Measurements from ENCODE around the gene TK2.
"Not testable (repeated sequence)": the region's sequence is repeated elsewhere in the genome, so short reads cannot be mapped to it uniquely, and the experiment has no call there.

Gene TK2

GRCh38 chr16:66519482-66520373 lies 30.2 kb downstream of the TK2 start:
- no peak for DNase-seq (ENCODE audit: low read depth)

GRCh38 chr16:66517586-66518263 lies 32.2 kb downstream of the TK2 start:
- DNase-seq (ENCODE audit: low read depth), result no peak

DNA sequence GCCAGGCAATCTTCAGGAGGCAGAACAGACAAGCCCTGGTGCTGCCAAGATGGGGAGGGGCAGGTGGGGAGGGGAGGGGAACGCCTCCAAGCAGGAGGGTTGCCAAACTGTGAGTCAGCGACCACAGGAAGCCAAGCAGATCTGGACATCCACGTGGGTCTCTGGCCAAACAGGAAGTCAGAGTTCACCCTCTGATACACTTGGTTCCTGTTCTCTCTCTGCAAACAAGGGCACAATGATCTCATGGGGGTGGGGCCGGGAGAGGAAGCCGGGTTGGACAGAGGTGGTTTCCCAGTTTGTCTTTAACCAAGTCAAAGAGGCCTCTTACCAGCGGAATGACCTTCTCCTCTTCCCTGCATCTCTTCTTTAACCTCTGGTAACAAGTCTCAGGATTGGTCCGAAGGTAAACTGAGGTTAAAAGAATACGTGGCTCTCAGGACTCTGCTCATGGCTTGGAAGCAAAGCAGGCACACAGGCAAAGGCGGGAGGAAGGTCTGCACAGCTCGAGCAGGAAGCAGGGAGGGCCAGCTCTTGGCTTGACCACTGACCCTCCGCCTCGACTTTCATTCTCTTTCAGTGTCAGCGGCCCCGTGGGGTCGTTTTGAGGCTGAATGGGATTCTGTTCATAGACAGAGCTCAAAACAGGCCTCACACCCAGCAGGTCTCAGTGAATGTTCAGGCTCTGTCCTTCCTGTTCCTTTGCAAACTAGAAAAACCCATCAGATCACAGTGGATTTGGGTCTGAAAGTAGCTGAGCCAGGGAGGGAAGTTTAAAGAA lies 32.9 kb downstream of the TK2 start:
- DNase-seq (ENCODE audit: low read depth), result peak; percentile 100

- DNase-seq (ENCODE audit: low read depth), result no peak
Measured at GRCh38 chr16:66516509-66516807, 33.5 kb downstream of the TK2 start.

DNA sequence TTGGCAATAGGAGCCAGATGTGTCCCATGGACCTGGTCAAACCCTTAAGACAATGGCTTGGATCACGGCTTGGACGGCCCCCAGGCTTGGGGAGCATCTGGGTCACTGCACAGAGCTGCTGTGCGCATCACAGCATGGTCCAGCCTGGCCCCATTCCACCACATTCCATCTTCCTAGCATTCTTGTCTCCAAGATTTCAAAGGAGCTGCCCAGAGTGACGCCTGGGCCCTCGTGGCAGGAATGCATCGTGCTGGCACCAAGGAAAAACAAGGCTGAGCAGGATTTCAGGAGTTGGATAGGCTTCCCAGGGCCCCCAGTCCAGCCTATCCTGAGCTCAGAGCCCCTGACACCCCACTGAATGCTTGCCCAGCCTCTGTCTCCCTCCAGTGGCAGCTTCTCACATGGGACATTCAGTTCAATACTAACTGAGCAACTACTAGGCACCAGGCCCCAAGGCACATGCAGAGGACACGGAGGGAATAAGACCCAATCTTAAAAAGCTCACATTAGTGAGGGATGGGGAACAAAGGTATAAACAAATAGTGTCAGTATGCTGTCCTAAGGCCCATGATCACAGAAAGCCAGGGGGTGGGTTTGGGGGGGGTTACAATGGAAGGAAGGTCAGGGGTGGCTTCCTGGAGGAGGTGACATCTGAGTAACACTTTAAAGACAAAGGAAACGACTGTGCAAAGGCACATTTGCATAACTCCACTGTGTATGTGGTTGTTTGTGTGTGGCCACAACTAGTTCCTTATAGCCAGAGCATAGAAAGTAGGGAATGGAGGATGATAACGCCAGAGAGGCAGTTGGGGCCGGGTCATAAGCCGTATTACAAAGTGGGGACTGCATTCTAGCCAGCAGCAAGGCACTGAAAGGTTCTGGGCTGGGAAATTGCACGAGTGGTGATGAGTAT lies 34.1 kb downstream of the TK2 start:
- peak; percentile 73 for DNase-seq (ENCODE audit: low read depth)

DNA sequence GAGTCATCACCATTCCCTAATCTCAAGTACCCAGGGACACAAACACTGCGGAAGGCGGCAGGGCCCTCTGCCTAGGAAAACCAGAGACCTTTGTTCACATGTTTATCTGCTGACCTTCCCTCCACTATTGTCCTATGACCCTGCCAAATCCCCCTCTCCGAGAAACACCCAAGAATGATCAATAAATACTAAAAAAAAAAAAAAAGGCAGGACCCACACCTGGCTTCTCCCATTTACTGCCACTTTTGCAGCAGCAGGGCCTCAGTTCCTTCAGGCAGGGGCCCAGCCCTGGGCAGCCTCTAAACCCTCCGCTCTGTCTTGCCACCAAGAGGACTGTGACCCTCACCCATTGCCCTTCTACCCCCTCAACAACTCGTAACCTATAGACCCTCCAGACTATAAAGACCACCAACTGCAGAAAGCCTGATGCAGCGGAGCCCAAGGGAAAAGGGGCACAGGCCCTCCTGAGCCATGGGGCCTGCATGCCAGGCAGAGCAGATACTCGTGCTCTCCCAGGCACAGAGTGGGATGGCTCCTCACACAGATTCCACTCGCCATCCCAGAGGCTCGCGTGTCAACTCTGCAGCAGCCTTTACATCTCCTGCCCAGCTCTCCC lies 34.8 kb downstream of the TK2 start:
- not testable (repeated sequence) for DNase-seq (ENCODE audit: low read depth)

- not testable (repeated sequence) for DNase-seq (ENCODE audit: low read depth)
Measured at GRCh38 chr16:66514391-66514790, 35.5 kb downstream of the TK2 start.

DNA sequence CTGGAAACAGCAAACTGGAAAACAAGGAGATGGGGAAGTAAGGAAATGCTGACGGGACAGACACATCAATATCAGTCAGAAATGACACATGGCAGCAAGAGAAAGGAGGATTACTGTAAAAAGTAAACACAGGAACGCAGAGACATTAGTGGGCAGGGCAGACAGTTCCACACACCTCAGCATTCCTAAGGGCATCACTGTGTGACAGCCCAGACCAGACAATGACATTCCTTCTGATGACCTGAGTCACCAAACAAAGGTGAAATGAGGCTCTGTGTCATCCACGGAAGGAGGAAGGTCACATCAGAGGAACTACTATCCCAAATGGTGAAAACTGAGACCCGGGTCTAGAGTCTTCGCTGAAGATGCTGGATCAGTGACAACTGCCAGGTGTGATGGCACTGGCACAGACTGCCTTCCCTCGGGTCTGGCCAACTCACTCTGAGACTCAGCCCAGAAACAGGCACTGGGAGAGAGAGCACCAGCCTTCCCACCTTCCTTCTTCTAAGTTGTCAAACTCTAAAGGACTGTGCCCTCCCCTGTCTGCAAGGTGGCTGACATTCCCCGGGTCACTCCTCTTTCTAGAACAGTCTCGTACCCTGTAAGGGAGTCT lies 36.7 kb downstream of the TK2 start:
- DNase-seq (ENCODE audit: low read depth), result no peak

DNA sequence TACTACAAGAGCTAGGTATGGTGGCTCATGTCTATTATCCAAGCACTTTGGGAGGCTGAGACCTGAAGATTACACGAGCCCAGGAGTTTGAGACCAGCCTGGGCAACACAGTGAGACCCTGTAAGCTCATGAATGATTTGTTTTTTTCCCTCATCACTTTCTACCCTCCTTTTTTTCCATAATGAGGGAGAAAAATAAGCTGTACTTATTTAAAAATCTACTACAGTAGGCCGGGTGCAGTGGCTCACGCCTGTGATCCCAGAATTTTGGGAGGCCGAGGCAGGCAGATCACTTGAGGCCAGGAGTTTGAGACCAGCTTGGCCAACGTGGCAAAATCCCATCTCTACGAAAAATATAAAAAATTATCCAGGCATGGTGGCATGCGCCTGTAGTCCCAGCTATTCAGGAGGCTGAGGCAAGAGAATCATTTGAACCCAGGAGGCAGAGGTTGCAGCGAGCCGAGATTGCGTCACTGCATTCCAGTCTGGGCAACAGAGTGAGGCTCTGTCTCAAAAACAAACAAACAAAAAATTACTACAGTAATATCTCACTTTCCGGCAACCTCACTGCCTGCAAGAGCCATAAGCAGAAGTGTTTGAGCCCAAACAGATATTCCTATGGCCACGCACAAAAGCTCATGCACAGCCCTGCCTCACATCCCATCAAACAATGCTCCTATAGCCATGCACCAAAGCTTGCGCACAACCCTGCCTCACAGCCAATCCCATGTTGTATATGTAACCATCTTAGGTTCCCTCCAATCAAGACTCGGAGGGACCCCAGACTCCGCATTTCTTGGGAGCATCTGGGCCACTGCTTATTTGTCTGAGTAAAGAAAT lies 37.4 kb downstream of the TK2 start:
- DNase-seq (ENCODE audit: low read depth), result peak; percentile 73

DNA sequence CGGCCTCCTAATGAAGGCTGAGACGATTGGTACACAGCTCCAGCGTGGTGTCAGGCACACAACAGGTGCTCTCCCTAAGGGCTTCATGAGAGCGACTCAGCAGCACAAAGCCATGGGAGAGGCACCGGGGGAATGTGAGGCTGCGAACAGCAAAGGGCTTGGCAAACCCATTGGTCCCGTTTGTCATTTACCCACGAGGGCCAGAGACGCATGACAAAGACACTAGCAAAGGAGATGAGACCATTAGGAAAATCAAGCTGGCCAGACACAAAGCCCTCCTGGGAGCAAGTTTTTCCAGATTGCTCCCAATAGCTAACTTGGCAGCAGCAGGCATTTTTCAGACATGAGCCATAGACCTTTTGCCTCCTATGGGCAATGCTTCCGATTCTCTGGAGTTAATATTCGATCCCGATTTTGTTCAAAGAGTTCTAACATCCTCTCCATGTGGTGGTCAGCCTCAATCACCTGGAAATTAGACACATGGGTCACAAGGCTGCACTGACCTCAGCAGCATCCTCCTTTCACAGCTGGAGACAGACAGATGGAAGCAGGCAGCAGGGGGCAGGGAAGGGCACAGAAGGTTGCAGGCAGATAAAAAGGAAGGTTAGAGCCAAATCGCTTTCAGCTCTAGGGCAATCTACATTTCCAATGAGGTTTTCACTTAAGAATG lies 38.2 kb downstream of the TK2 start:
- peak; percentile 69 for DNase-seq (ENCODE audit: low read depth)

GRCh38 chr16:66510711-66511601 lies 39.0 kb downstream of the TK2 start:
- DNase-seq (ENCODE audit: low read depth), result no peak

DNA sequence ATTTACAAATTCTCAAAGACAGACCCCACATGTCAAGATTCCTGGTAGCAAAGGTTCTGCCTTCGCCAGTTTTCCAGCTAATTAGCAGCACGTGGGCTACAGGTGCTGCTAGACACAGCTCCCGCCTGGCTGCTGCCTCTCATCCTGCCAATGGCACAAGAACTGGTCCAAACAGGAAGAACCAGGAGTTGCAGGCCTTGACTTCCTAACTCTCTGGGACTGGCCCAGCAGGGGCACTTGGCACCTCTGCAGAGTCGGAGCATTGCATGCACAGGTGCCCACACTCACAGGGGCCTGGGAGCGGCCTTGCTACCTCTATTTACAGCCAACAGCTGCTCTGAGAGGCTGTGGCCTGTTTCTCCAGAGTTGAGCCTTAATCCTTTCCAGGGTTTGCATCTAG lies 39.6 kb downstream of the TK2 start:
- no peak for DNase-seq (ENCODE audit: low read depth)

GRCh38 chr16:66509576-66509975 lies 40.3 kb downstream of the TK2 start:
- no peak for DNase-seq (ENCODE audit: low read depth)

DNA sequence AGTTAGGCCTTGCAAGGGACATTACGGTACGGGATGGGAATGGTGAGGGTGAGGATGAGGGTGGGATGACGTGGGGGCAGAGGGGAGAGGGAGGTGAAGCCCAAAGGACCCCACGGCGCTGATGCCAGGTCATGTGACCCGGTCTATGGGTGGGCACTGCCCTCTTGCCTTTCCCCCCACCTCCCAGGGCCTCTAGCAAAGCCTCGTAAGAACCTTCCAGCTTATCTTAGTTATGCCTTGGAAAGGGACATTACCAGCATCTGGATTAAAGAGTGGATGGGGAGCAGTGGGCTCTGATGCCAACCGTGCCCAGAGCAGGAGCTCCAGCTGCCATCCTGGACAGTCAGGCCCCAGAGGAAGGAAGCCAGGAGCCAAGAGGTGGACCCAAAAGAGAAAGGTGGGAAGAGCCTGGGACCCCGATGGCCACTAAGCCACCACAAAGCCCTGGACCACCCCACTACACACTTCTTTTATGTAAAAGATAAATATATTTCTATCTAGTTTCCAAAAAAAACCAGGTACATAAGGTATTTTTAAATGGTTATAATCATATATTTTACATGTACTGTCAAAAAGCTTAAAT lies 40.9 kb downstream of the TK2 start:
- DNase-seq (ENCODE audit: low read depth), result no peak

- no peak for DNase-seq (ENCODE audit: low read depth)
Measured at GRCh38 chr16:66508248-66508913, 41.5 kb downstream of the TK2 start.

DNA sequence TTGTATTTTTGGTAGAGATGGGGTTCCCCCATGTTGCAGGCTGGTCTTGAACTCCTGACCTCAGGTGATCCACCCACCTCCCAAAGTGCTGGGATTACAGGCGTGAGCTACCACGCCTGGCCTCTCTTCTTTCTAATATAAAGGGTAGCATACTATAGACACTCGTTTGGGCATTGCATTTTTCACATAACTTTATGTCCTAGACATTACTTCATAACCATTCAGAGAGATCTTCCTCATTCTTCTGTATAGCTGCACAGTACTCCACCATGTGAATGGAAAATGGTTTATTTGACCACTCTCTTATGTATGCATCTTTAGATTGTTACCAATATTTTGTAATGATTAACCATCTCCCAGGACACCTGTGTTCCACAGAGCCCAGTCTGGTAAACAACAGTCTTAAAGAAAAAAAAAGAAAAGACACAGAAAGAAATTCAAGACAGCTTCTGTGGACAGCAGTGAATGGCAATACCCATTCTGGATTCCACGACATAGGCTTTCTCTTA lies 42.1 kb downstream of the TK2 start:
- DNase-seq (ENCODE audit: low read depth), result no peak

DNA sequence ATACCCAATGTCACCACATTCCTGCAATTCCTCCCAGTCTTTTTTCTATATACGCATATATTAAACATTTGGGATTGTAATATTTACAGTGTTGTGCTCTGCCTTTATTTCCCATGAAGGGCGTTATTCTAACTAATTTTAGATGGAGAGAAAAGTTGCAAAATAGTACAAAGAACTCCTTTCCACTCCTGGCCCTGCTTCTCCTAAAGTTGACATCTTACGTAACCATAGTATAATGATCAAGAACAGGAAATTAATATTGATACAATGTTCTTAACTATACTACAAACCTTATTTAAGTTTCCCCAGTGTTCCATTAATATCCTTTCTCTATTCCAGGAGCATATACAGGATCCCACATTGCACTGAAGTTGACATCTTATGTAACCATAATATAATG lies 46.3 kb downstream of the TK2 start:
- DNase-seq (ENCODE audit: low read depth), result no peak

Data from amniotic epithelial cell (primary cell).